HG02571 (cell line): ENCODE data around the gene NXPH4.

Experiments used
- ATAC-seq: cut with Tn5 transposase; IDR thresholded peaks from one replicate; pipeline ENCODE4 v1.9.1; 2021; ENCODE audit warnings: mild to moderate bottlenecking, moderate library complexity; ENCODE audit not compliant: unreplicated experiment

NXPH4 gene

DNA sequence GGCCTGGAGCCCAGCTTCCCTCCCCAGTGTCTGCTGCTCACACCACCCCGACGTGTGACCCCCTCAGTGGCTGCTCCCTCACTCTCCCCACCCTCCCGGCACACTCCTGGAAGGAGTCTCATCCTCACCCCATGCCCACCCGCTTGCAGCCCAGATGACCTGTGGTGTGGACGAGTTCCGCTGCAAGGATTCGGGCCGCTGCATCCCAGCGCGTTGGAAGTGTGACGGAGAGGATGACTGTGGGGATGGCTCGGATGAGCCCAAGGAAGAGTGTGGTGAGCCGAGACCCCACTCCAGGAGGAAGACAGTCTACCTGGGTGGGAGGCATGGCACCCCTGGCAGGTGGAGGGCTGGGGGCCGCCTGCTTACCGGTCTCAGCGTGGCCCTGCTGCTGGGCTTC lies 15.0 kb upstream of the NXPH4 start:
- ATAC-seq: no peak

DNA sequence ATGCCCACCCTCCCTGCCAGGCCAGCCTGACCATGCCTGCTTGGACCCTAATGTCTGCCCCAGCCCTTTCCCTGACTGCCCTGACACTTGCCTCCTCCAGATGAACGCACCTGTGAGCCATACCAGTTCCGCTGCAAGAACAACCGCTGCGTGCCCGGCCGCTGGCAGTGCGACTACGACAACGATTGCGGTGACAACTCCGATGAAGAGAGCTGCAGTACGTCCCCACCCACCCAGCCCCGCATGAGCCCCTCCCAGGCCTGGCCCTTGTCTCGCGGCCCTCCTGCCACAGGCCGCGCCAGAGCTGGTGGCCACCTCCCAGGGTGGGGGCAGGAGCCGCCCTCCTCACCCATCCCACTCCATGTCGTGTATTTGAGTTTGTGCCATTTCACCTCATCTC lies 14.3 kb upstream of the NXPH4 start:
- ATAC-seq: no peak

GRCh38 chr12:57203201-57203600 lies 13.4 kb upstream of the NXPH4 start:
- no peak for ATAC-seq

- no peak for ATAC-seq
Observed at GRCh38 chr12:57203791-57204190, 12.8 kb upstream of the NXPH4 start.

- no peak for ATAC-seq
Observed at GRCh38 chr12:57204454-57204853, 12.1 kb upstream of the NXPH4 start.

DNA sequence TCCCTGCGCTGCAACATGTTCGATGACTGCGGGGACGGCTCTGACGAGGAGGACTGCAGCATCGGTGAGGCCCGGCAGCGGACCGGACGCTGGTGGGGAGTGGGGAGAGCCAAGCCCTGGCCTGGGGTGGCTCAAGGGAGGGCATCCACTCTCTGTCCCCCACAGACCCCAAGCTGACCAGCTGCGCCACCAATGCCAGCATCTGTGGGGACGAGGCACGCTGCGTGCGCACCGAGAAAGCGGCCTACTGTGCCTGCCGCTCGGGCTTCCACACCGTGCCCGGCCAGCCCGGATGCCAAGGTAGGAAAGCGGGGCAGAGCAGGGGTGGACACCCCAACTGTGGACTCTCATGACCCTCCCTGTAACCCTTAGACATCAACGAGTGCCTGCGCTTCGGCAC lies 11.4 kb upstream of the NXPH4 start:
- no peak for ATAC-seq

- no peak for ATAC-seq
Observed at GRCh38 chr12:57205931-57206330, 10.7 kb upstream of the NXPH4 start.

DNA sequence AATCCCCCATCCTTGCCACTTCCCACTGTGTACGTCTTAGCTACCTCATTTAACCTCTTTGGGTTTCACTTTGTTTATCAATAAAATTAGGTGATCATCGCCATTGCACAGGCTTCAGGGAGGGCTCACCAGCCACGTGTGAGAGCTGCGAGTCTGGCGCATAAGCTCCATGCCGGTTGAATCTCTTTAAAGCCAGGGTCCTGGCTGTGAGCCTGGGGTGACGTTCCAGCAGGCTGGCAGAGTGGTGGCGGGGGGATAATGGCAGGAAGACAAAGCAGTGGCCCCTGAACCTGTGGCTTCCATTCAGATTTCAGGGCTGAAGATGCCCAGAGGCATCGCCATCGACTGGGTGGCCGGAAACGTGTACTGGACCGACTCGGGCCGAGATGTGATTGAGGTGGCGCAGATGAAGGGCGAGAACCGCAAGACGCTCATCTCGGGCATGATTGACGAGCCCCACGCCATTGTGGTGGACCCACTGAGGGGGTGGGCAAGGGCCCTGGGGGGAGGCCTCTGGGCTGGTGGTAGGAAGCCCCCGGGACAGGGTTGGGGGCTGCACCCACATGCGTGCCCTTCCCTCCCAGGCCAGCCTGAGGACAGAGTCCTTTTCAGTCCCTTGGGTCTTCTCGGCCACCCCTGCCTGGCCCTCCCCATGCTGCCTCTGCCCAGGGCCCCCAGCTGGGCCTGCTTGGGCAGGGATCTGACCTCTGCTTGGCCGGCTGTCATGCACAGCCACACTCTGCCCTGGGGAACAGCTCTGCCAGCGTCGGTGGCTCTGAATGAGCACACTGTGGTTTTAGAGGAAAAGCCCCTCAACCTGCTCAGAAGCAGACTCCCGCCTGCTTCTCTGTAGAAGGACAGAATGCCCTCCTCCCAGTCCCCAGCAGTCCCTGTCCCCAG lies 8.6 kb upstream of the NXPH4 start:
- ATAC-seq: no peak

DNA sequence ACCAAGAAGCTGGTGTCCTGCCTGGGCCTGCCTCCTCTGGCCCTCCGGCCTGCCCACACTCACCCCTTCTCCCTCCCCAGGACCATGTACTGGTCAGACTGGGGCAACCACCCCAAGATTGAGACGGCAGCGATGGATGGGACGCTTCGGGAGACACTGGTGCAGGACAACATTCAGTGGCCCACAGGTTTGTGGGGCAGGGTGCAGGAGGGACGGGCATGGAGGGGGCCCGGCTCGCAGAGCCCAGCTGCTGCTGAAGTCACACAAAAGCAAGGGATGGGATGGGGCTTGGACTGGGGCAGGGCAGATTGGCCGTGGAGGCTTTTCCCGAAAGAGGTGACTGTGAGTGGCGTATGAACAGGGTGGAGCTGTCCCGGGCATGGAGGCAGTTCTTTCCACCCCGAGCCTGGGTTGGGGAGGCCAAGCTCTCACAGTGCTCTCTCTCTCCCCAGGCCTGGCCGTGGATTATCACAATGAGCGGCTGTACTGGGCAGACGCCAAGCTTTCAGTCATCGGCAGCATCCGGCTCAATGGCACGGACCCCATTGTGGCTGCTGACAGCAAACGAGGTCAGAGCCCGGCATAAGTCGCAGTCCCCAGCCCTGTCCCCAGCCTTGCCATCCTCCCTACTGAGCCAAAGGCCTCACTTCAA lies 7.8 kb upstream of the NXPH4 start:
- ATAC-seq: no peak

DNA sequence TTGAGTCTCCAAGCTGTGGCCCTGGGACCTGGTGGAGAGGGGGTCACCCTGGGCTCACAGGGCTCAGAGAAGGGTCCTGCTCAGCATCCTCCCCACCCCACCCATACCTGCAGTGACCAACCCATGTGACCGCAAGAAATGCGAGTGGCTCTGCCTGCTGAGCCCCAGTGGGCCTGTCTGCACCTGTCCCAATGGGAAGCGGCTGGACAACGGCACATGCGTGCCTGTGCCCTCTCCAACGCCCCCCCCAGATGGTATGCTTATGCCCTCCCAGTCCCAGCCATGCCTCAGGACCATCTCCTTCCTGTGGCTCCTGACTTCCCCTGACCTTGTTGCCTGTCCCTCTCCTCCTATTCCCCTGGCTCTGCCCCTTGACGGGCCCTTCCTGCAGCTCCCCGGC lies 6.7 kb upstream of the NXPH4 start:
- no peak for ATAC-seq

DNA sequence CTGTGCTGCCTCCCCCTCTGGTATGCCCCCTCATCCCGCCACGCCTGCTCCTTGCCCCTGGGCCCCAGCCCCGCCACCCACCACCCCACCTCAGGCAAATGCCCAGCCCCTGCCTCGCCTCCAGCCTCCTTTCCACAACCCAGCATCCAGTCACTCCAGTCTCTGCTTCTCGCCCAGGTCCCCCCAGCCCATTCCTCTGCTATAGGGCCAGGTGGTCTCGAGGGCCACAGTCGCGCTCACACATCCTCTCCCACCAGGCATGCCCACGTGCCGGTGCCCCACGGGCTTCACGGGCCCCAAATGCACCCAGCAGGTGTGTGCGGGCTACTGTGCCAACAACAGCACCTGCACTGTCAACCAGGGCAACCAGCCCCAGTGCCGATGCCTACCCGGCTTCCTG lies 6.1 kb upstream of the NXPH4 start:
- no peak for ATAC-seq

- no peak for ATAC-seq
Observed at GRCh38 chr12:57210926-57211692, 5.5 kb upstream of the NXPH4 start.

- ATAC-seq: no peak
Observed at GRCh38 chr12:57211791-57212700, 4.5 kb upstream of the NXPH4 start.

- no peak for ATAC-seq
Observed at GRCh38 chr12:57212701-57213057, 3.9 kb upstream of the NXPH4 start.

GRCh38 chr12:57213058-57213715 lies 3.4 kb upstream of the NXPH4 start:
- peak; percentile 41 for ATAC-seq

DNA sequence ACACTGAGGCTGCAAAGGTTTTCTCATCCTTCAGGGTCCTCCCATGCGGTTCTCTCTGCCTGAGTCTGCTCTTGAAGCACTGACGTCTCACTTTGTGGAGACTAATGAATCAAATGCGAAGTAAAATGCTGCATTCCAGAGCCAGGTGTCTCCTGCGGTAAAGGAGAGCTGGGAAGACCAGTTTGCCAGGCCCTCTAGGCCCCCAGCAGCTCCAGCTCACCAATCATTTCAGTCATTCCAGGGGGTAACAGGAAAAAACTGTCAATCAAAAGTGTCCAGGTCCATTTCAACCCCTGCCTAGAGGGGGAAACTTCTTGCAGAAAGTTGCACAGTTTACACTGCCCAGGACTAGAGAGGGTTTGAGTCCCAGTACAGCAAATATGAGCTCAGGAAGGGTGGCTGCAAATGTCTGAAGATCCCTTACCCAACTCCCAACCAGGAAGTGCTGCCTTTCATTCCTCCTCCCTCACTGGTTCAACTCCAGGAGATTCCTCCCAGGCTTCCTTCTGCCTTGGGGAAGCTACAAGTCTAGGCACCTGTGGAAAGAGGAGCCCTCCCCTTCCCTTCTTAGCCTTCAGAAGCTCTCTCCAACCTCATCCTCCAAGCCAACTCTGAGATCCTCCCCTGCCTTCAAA lies 2.7 kb upstream of the NXPH4 start:
- ATAC-seq: no peak

- ATAC-seq: peak; percentile 39
Observed at GRCh38 chr12:57214398-57214781, 2.2 kb upstream of the NXPH4 start.

DNA sequence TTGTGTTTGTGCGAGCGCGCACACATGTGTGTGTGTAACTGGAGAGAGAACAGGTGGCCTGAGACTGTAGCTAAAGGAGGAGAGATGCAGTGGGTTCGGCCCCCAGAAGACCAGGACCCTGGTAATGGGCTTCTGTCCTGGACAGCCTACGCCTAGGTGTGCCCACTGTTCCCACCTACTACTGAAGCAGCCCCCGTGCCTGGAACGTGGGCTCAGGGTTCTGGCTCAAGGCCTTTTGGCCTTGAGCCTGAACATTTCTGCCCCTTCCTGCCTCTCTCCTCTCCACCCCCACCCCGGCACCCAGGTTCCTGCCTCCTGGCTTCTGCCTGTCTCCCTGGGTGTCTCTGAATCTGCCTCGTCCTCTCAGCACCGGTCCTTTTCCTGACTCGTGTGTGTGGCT lies 1.5 kb upstream of the NXPH4 start:
- no peak for ATAC-seq

DNA sequence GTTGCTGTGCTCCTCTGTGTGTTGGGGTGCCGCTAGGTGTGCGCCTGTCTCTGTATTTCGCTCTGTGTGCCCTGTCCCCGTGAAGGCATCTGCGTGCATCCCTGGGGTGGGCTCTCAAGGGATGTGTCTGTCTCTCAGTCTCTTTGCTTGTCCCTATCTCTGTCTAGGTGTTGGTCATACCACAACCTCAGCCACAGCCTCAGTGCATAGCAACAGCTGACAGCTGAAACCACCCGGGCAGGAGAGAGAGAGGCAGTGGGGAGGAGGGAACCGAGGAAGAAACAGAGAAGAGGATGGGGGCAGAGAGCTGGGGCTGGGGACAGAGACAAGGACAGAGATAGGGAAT lies 953 bp upstream of the NXPH4 start:
- ATAC-seq: no peak
